K562 (cell line): Measurements from ENCODE around the gene MAGI1. TPM values are rescaled to one million over a fixed set of nuclear protein-coding genes. Genes with fewer than 3 reads are reported as not detected.

ENCODE experiments used
- CBFA2T3 ChIP-seq: fragments of 450-650 bp; IDR thresholded peaks from 2 replicates; pipeline ENCODE4 v1.6.1; 2017
- CC2D1A ChIP-seq: fragments of 450-650 bp; IDR thresholded peaks from 2 replicates; pipeline ENCODE4 v1.6.1; 2017; ENCODE audit warnings: mild to moderate bottlenecking
- CEBPB ChIP-seq: fragments of 450-650 bp; IDR thresholded peaks from 2 replicates; pipeline ENCODE4 v1.6.1; 2016; ENCODE audit warnings: missing genetic modification characterization, missing compliant biosample characterization
- DNMT1 ChIP-seq: fragments of 450-650 bp; IDR thresholded peaks from 2 replicates; pipeline ENCODE4 v1.6.1; 2016; ENCODE audit warnings: antibody characterized with exemption, mild to moderate bottlenecking
- DPF2 ChIP-seq: fragments of 450-650 bp; IDR thresholded peaks from 2 replicates; pipeline ENCODE4 v1.6.1; 2016
- EP300 ChIP-seq: IDR thresholded peaks from 2 replicates; pipeline ENCODE4 v1.6.1; 2012; ENCODE audit warnings: low read length, improper control_type of control experiment
- FOXM1 ChIP-seq, 2 experiments: fragments of 450-650 bp in 1 of 2; sonication (generic) in 1 of 2; formaldehyde crosslinking in 1 of 2; IDR thresholded peaks; 2 replicates each; pipeline versions ENCODE4 v1.6.1 to v1.9.0; 2017 to 2022; ENCODE audit warnings: low read depth in 2 of 2, mild to moderate bottlenecking in 2 of 2, missing genetic modification reagents in 1 of 2, moderate library complexity in 1 of 2
- JUN ChIP-seq, 2 experiments: sonication (generic) in 1 of 2; formaldehyde crosslinking in 1 of 2; IDR thresholded peaks; 2 replicates each; pipeline versions ENCODE4 v1.6.1 to v1.8.0; 2012 to 2022; ENCODE audit warnings: borderline replicate concordance in 2 of 2, mild to moderate bottlenecking in 2 of 2, improper control_type of control experiment in 1 of 2, low read depth in 1 of 2, low read length in 1 of 2, missing genetic modification reagents in 1 of 2
- JUND ChIP-seq, 2 experiments: IDR thresholded peaks; 2 replicates in 1 of 2; 3 replicates in 1 of 2; pipeline ENCODE4 v1.6.1; 2011; ENCODE audit warnings: borderline replicate concordance in 2 of 2, low read depth in 2 of 2, low read length in 2 of 2, improper control_type of control experiment in 1 of 2, missing biosample characterization in 1 of 2, missing genetic modification characterization in 1 of 2, missing genetic modification reagents in 1 of 2
- LEF1 ChIP-seq: fragments of 450-650 bp; IDR thresholded peaks from 2 replicates; pipeline ENCODE4 v1.6.1; 2016; ENCODE audit warnings: mild to moderate bottlenecking
- MEIS2 ChIP-seq: fragments of 450-650 bp; IDR thresholded peaks from 2 replicates; pipeline ENCODE4 v1.6.1; 2014; ENCODE audit warnings: mild to moderate bottlenecking; ENCODE audit not compliant: partially characterized antibody
- MTA2 ChIP-seq: fragments of 450-650 bp; IDR thresholded peaks from 2 replicates; pipeline ENCODE4 v1.6.1; 2016; ENCODE audit warnings: low read depth
- SMARCB1 ChIP-seq: IDR thresholded peaks from 2 replicates; pipeline ENCODE4 v1.6.1; 2011; ENCODE audit warnings: improper control_type of control experiment, low read depth; ENCODE audit not compliant: insufficient read length
- SMARCE1 ChIP-seq: fragments of 450-650 bp; IDR thresholded peaks from 2 replicates; pipeline ENCODE4 v1.7.1; 2016; ENCODE audit warnings: mild to moderate bottlenecking
- SOX6 ChIP-seq: fragments of 450-650 bp; IDR thresholded peaks from 2 replicates; pipeline ENCODE4 v1.6.1; 2014; ENCODE audit warnings: mild to moderate bottlenecking
- STAT5A ChIP-seq: IDR thresholded peaks from 2 replicates; pipeline ENCODE4 v1.6.1; 2012; ENCODE audit warnings: low read length, inconsistent platforms, borderline replicate concordance
- XRCC3 ChIP-seq: fragments of 450-650 bp; IDR thresholded peaks from 2 replicates; pipeline ENCODE4 v1.6.1; 2017; ENCODE audit warnings: mild to moderate bottlenecking, moderate library complexity
- ZNF134 ChIP-seq: fragments of 250-450 bp; sonication (Bioruptor Pico); conservative IDR thresholded peaks from 2 replicates; pipeline ENCODE4 v1.4.0; 2020
- polyA plus RNA-seq, 8 experiments: library from polyadenylated mRNA; depleted of rRNA in 4 of 8; stranded (reverse) in 5 of 8; unstranded in 3 of 8; fragments of >200 nt; fragmentation: Nextera tagmentation in 2 of 8; fragmentation: Illumina TruSeq in 1 of 8; extraction: Ambion mirVana in 2 of 8; extraction: Trizol in 1 of 8; gene quantifications; 2 replicates each; pipeline versions ENCODE4 v1.2.1 to v1.2.3, GENCODE V29; 2011 to 2014; ENCODE audit warnings: inconsistent platforms in 1 of 8, missing spikeins in 1 of 8
- total RNA-seq, 7 experiments: library from RNA; depleted of rRNA in 6 of 7; stranded (reverse); fragments of >200 nt in 6 of 7; fragmentation: Illumina TruSeq in 2 of 7; extraction: Trizol in 2 of 7; gene quantifications; 2 replicates each; pipeline versions ENCODE4 v1.2.1 to v1.2.3, GENCODE V29; 2011 to 2021; ENCODE audit warnings: low replicate concordance in 1 of 7
- TF ChIP-seq, protein P1 (sequence below): fragments of 450-650 bp; IDR thresholded peaks from 2 replicates; pipeline ENCODE4 v1.6.1; 2018; ENCODE audit not compliant: partially characterized antibody
- TF ChIP-seq, protein P2 (sequence below), 3 experiments: fragments of 200-800 bp in 1 of 3; sonication (Bioruptor generic) in 1 of 3; sonication (generic) in 1 of 3; formaldehyde crosslinking in 1 of 3; IDR thresholded peaks; 2 replicates each; pipeline versions ENCODE4 v1.6.1 to v1.8.0; 2016 to 2022; ENCODE audit warnings: mild to moderate bottlenecking in 2 of 3, missing compliant biosample characterization in 2 of 3, missing genetic modification characterization in 2 of 3, missing genetic modification reagents in 1 of 3
- TF ChIP-seq, protein P3 (sequence below), 2 experiments: fragments of 450-650 bp in 1 of 2; sonication (generic) in 1 of 2; formaldehyde crosslinking in 1 of 2; IDR thresholded peaks in 1 of 2; conservative IDR thresholded peaks in 1 of 2; 2 replicates each; pipeline versions ENCODE4 v1.6.1 to v1.8.1; 2016 to 2023; ENCODE audit warnings: mild to moderate bottlenecking in 2 of 2, moderate library complexity in 2 of 2, inconsistent platforms in 1 of 2, missing genetic modification reagents in 1 of 2

Gene MAGI1
- total and polyA plus RNA-seq, 9 of the 15 experiments (the other 6 are each of a cell fraction or from before 2014, with no cell fraction given): 7.8 to 59.4 (median 43.2) TPM

DNA sequence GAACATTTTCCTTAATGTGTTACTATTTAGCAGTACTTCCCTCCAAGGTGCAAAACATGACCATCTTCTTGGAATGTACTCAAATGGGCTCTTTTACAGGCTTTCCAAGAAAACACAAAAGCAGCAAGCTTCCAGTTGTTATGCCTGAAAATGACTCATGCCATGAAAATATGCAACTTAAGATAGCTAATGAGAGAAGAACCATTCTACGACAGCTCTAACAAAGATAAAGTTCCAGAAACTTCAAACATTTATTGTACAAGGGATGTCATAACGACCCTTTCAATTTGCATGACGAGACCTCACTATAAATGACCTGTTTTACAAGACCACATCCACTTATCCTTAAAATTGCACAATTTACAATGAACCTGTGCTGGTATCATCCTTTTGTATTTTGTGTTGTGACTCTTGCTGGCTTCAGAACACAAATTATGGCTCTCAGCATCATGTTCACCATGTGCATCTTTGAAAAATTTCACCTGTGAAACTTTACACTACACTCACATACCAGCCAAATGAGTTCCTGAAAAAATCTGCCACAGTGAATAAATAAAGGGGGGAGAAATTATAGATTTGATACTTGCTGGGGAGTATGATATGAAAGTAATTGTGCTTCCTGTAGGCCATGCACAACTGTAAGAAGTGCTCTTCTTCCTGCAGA lies 433.7 kb downstream of the MAGI1 start (continued):
- TF ChIP-seq, protein P1, sequence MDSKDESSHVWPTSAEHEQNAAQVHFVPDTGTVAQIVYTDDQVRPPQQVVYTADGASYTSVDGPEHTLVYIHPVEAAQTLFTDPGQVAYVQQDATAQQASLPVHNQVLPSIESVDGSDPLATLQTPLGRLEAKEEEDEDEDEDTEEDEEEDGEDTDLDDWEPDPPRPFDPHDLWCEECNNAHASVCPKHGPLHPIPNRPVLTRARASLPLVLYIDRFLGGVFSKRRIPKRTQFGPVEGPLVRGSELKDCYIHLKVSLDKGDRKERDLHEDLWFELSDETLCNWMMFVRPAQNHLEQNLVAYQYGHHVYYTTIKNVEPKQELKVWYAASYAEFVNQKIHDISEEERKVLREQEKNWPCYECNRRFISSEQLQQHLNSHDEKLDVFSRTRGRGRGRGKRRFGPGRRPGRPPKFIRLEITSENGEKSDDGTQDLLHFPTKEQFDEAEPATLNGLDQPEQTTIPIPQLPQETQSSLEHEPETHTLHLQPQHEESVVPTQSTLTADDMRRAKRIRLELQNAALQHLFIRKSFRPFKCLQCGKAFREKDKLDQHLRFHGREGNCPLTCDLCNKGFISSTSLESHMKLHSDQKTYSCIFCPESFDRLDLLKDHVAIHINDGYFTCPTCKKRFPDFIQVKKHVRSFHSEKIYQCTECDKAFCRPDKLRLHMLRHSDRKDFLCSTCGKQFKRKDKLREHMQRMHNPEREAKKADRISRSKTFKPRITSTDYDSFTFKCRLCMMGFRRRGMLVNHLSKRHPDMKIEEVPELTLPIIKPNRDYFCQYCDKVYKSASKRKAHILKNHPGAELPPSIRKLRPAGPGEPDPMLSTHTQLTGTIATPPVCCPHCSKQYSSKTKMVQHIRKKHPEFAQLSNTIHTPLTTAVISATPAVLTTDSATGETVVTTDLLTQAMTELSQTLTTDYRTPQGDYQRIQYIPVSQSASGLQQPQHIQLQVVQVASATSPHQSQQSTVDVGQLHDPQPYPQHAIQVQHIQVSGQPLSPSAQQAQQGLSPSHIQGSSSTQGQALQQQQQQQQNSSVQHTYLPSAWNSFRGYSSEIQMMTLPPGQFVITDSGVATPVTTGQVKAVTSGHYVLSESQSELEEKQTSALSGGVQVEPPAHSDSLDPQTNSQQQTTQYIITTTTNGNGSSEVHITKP: peak; percentile 44
- TF ChIP-seq CBFA2T3: peak; percentile 84
- peak; percentile 86 for TF ChIP-seq SOX6
- TF ChIP-seq MEIS2: peak; percentile 23
- peak; percentile 75; the same call in 1 of the 2 replicates for TF ChIP-seq JUN (IDR thresholded peaks at IDR 0.05; ENCODE audit: borderline replicate concordance, low read depth, low read length)
- no peak for TF ChIP-seq JUN (CRISPR knock-in tag; IDR thresholded peaks at IDR 0.05; ENCODE audit: borderline replicate concordance)
- no peak for TF ChIP-seq DNMT1
- peak; percentile 95 for TF ChIP-seq JUND (IDR thresholded peaks at IDR 0.05; ENCODE audit: borderline replicate concordance, low read depth, low read length)
- peak; percentile 94; the same call in 2 of the 3 replicates for TF ChIP-seq JUND (tag; IDR thresholded peaks at IDR 0.05; ENCODE audit: borderline replicate concordance, low read depth, low read length)
- no peak for TF ChIP-seq SMARCB1
- peak; percentile 78 for TF ChIP-seq STAT5A
- TF ChIP-seq, protein P2, sequence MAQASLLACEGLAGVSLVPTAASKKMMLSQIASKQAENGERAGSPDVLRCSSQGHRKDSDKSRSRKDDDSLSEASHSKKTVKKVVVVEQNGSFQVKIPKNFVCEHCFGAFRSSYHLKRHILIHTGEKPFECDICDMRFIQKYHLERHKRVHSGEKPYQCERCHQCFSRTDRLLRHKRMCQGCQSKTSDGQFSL (CRISPR knock-in tag; IDR thresholded peaks at IDR 0.05): no peak
- TF ChIP-seq, protein P2 (tag; IDR thresholded peaks at IDR 0.05): no peak
- peak; percentile 86 for TF ChIP-seq DPF2
- peak; percentile 76 for TF ChIP-seq SMARCE1
- 0 out of 2 replicates have a peak, but pooled peaks have one; percentile 13 for TF ChIP-seq CC2D1A
- no peak for TF ChIP-seq ZNF134
- TF ChIP-seq, protein P3, sequence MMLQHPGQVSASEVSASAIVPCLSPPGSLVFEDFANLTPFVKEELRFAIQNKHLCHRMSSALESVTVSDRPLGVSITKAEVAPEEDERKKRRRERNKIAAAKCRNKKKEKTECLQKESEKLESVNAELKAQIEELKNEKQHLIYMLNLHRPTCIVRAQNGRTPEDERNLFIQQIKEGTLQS (IDR thresholded peaks at IDR 0.05): peak; percentile 88
- TF ChIP-seq, protein P3 (CRISPR knock-in tag; conservative IDR thresholded peaks at IDR 0.05): no peak
- TF ChIP-seq EP300: peak; percentile 77; the same call in 1 of the 2 replicates
- peak; percentile 63 for TF ChIP-seq CEBPB (tag)
- 0 out of 2 replicates have a peak, but pooled peaks have one; percentile 33 for TF ChIP-seq LEF1
- no peak for TF ChIP-seq XRCC3
- TF ChIP-seq MTA2: no peak
- peak; percentile 37; the same call in 1 of the 2 replicates for TF ChIP-seq FOXM1 (IDR thresholded peaks at IDR 0.05; ENCODE audit: low read depth)
- TF ChIP-seq FOXM1 (CRISPR knock-in tag; IDR thresholded peaks at IDR 0.05; ENCODE audit: low read depth): no peak
